LNCaP clone FGC (cell line): Measurements from ENCODE around the gene PLXNC1.

Source experiments
- DNase-seq: peaks from one replicate; pipeline ENCODE4 v3.0.0-alpha.2; 2011; ENCODE audit warnings: low read depth
- H3K4me3 ChIP-seq: 2 replicates; pipeline ENCODE4 v1.5.1; 2011; ENCODE audit warnings: mild to moderate bottlenecking, low read depth, low read length, control low read depth
- TF ChIP-seq, protein P1 (sequence below): IDR thresholded peaks from 2 replicates; pipeline ENCODE4 v1.5.1; 2012; ENCODE audit warnings: mild to moderate bottlenecking; ENCODE audit not compliant: control insufficient read depth, insufficient read depth; ENCODE audit errors: extremely low read depth

Gene PLXNC1

DNA sequence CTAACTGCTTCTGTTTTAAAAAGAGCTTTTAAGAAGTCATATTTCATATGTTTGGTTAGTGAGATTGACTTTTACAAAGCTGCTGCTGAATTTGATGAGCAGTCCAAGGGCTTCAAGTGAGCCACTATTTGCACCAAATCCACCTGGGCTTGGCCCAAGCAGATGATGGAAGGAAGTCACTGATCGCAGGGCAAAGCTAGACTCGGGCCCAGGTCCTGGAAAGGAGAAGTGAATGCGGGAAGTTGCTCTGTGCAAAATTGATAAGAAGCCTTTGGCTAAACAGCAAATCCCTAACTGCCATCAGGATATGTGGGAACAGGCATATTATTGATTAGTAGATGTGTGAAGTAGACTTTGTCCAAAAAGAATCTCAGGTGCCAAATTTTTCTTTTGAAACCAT, 30.5 kb downstream of the PLXNC1 start:
- DNase-seq: no peak
- no peak overlapping the region for H3K4me3 ChIP-seq
- TF ChIP-seq, protein P1, sequence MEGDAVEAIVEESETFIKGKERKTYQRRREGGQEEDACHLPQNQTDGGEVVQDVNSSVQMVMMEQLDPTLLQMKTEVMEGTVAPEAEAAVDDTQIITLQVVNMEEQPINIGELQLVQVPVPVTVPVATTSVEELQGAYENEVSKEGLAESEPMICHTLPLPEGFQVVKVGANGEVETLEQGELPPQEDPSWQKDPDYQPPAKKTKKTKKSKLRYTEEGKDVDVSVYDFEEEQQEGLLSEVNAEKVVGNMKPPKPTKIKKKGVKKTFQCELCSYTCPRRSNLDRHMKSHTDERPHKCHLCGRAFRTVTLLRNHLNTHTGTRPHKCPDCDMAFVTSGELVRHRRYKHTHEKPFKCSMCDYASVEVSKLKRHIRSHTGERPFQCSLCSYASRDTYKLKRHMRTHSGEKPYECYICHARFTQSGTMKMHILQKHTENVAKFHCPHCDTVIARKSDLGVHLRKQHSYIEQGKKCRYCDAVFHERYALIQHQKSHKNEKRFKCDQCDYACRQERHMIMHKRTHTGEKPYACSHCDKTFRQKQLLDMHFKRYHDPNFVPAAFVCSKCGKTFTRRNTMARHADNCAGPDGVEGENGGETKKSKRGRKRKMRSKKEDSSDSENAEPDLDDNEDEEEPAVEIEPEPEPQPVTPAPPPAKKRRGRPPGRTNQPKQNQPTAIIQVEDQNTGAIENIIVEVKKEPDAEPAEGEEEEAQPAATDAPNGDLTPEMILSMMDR: no peak

DNA sequence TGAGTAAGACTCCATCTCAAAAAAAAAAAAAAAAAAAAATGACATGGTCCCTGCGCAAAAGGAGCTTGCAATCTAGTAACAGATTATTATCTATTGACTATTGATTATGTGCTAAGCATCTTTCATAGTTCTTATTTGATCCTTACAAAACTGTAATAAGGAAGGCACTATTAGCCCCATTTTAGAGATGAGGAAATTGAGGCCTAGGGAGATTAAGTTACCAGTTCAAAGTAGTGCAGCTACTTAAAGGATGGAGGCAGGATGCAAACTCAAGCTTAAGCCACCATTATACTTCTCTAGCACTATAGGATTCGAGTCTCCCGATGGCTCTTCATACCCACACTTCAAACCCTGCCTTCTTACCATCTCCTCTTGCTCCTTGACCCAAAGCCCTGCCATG, 31.3 kb downstream of the PLXNC1 start:
- no peak for DNase-seq
- TF ChIP-seq, protein P1: no peak
- H3K4me3 ChIP-seq: no peak overlapping the region

DNA sequence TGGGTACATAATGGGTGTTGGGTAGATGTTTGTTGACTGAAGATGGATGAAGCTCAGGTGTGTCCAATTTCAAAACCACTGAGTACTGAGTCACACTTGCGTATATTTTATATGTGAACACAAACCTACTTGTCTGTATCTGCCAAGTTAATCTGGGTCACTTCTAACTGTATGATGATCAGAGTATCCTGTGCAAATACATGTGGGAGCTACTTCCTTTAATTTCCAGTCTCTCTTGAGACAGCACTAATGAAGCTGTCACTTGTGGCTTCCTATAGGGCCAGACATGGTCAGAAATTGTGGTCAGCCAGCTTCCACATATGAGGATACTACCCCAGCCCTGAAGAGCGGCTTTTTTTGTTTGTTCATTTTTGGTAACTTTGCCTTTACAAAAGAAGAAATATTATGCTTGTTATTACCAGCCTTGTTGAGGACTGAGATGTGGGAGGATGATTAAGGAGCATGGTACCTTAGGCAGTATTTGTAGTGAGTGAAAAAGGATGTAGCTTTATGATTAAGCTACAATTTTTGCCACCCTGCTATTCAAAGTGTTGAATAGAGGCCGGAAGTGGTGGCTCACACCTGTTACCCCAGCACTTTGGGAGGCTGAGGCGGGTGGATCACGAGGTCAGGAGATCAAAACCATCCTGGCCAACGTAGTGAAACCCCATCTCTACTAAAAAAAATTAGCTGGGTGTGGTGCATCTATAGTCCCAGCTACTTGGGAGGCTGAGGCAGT, 32.4 kb downstream of the PLXNC1 start:
- DNase-seq: no peak
- TF ChIP-seq, protein P1: no peak

DNA sequence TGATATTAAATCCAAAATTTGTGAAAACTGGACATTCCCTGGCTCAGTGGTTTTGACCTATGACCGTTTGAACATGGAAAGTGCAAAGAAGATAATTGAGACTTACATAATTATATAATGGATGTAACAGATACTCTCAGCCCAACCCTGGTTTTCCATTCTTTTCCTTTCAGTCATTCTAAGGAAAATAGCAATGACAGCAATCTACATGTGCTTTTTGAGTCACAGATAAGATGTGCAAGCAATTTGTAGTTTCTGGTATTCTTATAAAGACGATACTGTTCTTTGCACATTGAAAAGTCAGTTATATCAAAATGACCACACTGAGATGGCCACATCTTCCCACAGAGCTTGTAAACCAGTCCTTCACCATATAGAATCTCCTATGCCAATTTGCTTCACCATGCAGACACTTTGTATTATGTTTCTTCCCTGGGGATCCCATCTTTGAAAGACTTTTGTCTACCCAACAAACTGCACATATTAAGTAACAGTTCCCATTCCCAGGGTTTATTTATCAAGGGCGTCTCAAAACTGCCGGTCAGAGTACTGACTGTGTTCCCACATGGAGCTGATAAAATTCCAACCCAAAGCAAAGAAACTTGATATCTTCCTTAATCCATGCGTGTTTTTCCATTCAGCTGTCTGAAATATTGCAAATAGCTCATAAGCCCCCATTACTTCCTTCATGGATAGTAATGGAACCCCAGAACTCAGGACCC, 34.8 kb downstream of the PLXNC1 start:
- no peak overlapping the region for H3K4me3 ChIP-seq
- TF ChIP-seq, protein P1: no peak
- no peak for DNase-seq

More for the DNA sequence above, 32.4 kb downstream of the PLXNC1 start:
- no peak overlapping the region for H3K4me3 ChIP-seq

DNA sequence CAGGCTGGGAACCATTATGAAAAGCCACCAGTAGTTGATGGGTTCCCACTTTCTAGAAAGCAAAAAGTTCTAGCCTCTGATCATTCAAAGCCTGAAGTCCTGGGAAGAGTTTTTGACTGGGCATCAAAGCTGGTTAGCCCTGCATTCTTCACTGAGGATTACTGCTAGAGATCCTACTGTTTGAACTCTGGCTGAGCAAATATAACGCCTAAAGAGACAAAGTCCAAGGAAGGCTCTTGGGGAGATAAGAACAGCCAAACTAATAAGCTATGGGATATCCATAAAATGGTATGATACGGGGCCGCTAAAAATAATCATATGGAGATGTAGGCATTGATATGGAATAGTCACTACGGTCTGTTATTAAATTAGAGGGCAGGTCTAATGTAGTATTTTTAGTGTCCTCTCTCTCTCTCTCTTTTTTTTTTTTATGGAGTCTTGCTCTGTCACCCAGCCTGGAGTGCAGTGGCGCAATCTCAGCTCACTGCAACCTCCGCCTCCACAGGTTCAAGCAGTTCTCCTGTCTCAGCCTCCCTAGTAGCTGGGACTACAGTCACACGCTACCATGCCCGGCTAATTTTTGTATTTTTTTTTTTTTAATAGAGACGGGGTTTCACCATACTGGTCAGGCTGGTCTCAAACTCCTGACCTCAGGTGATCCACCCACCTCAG, 35.5 kb downstream of the PLXNC1 start:
- no peak overlapping the region for H3K4me3 ChIP-seq
- DNase-seq: no peak
- TF ChIP-seq, protein P1: no peak

DNA sequence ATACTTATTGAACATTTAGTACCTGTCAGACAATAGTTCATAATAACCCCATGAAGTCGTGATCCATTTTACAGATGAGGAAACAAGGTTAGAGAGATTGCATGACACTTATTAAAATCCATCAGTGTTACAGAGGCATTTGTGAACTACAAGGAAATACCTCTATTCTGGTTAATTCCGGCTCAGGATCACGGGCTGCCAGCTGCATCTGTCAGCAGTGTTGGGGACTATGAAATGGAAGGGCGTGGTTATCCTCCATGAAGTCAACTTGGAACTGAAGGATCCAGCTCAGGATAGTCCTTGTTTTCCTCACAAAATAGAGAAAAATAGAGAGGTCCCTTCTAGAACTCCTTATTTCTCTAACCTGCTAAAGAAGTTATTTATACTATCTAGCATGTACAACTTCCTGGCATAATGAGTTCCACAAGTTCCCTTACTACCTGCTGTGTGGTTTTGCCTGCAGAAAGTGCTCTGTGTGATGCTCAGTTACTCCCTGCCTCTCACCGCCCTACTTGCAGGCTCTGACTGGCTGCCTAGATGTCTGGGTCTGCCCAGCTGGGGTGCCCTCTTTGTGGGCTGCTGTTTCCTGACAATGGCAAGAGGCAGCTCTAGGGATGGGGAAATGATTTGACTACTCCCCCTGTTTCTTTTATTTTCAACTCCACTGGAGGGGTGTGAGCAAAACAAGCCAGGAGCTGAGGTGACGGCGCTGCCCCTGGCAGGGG, 36.8 kb downstream of the PLXNC1 start:
- DNase-seq: no peak
- TF ChIP-seq, protein P1: no peak
- H3K4me3 ChIP-seq: no peak overlapping the region
